Measurements from ENCODE around the gene VPS35L. TPM values are rescaled to one million over a fixed set of nuclear protein-coding genes. Genes with fewer than 3 reads are reported as not detected.

The VPS35L gene
- polyA plus RNA-seq, 4 donors = 15.1 to 53.4 (median 27.2) TPM

DNA sequence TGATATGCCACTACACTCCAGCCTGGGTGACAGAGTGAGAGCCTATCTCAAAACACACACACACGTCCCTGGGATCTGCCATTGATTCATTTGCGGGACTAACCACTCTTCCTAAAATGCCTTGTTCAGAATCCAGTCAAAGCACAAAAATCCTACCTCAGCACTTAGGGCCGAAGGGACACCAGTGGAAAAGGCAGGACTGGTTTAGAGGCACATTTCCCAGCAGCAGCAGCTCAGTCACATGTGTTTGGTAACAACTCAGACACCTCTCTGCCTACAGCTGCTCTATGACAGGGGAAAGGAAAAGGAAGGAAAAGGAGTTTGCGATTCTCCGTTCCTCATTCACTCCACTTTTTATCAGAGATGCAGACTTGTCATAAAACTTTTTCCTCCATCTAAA lies 150.3 kb downstream of the VPS35L start:
- no peak for DNase-seq
- no peak for FAIRE-seq
- Histone ChIP-seq H3K27me3 (ENCODE audit: control insufficient read depth in 3 of 3, insufficient read depth in 3 of 3, low read length in 3 of 3) (no peaks in the 10 kb centered on the region), H3K9me3 (ENCODE audit: control insufficient read depth in 2 of 2, insufficient read depth in 1 of 2, low read depth in 1 of 2, low read length in 1 of 2) (no peaks in the 10 kb centered on the region), H3K4me1 (ENCODE audit: control insufficient read depth in 3 of 3, insufficient read depth in 2 of 3, low read depth in 1 of 3, low read length in 2 of 3) (peaks cover 0 to 5% (median 0%) of the 10 kb centered on the region in 3 donors), H3K36me3 (ENCODE audit: control insufficient read depth in 3 of 3, insufficient read depth in 2 of 3, low read depth in 1 of 3, low read length in 3 of 3) (peaks cover 4 to 82% (median 7%) of the 10 kb centered on the region in 3 donors), H3K4me3 (ENCODE audit: low read depth in 1 of 3, low read length in 3 of 3) (no peak overlapping the region), H3K27ac (ENCODE audit: low read depth in 1 of 3, low read length in 2 of 3) (peak overlapping the region in 1 of 3 donors; percentile 24)
- WGBS, 3 donors = 85 to 92% (median 86%) methylated on average over 5 of the region's 5 CpGs

GRCh38 chr16:19706846-19707245 lies 151.3 kb downstream of the VPS35L start:
- WGBS, 3 donors = 95 to 98% (median 96%) methylated on average over 15 of the region's 15 CpGs
- peaks cover 3 to 89% (median 7%) of the 10 kb centered on the region in 3 donors for H3K36me3 ChIP-seq (ENCODE audit: control insufficient read depth in 3 of 3, insufficient read depth in 2 of 3, low read depth in 1 of 3, low read length in 3 of 3)
- H3K4me1 ChIP-seq (ENCODE audit: control insufficient read depth in 3 of 3, insufficient read depth in 2 of 3, low read depth in 1 of 3, low read length in 2 of 3) = peaks cover 0 to 12% (median 0%) of the 10 kb centered on the region in 3 donors

GRCh38 chr16:19707569-19708295 lies 152.2 kb downstream of the VPS35L start:
- FAIRE-seq = no peak
- no peak overlapping the region for H3K4me3 ChIP-seq (ENCODE audit: low read depth in 1 of 3, low read length in 3 of 3)
- 70 to 88% (median 82%) methylated on average over 20 to 22 of the region's 22 CpGs for WGBS, 3 donors
- H3K4me1 ChIP-seq (ENCODE audit: control insufficient read depth in 3 of 3, insufficient read depth in 2 of 3, low read depth in 1 of 3, low read length in 2 of 3) = peaks cover 0 to 12% (median 0%) of the 10 kb centered on the region in 3 donors
- H3K27me3 ChIP-seq (ENCODE audit: control insufficient read depth in 3 of 3, insufficient read depth in 3 of 3, low read length in 3 of 3) = no peaks in the 10 kb centered on the region
- H3K36me3 ChIP-seq (ENCODE audit: control insufficient read depth in 3 of 3, insufficient read depth in 2 of 3, low read depth in 1 of 3, low read length in 3 of 3) = peaks cover 0 to 89% (median 7%) of the 10 kb centered on the region in 3 donors
- no peaks in the 10 kb centered on the region for H3K9me3 ChIP-seq (ENCODE audit: control insufficient read depth in 2 of 2, insufficient read depth in 1 of 2, low read depth in 1 of 2, low read length in 1 of 2)
- no peak for DNase-seq
- no peak overlapping the region for H3K27ac ChIP-seq (ENCODE audit: low read depth in 1 of 3, low read length in 2 of 3)

More at GRCh38 chr16:19706846-19707245, 151.3 kb downstream of the VPS35L start:
- H3K9me3 ChIP-seq (ENCODE audit: control insufficient read depth in 2 of 2, insufficient read depth in 1 of 2, low read depth in 1 of 2, low read length in 1 of 2) = no peaks in the 10 kb centered on the region
- FAIRE-seq = no peak
- no peak for DNase-seq
- no peak overlapping the region for H3K27ac ChIP-seq (ENCODE audit: low read depth in 1 of 3, low read length in 2 of 3)
- H3K4me3 ChIP-seq (ENCODE audit: low read depth in 1 of 3, low read length in 3 of 3) = no peak overlapping the region
- no peaks in the 10 kb centered on the region for H3K27me3 ChIP-seq (ENCODE audit: control insufficient read depth in 3 of 3, insufficient read depth in 3 of 3, low read length in 3 of 3)

DNA sequence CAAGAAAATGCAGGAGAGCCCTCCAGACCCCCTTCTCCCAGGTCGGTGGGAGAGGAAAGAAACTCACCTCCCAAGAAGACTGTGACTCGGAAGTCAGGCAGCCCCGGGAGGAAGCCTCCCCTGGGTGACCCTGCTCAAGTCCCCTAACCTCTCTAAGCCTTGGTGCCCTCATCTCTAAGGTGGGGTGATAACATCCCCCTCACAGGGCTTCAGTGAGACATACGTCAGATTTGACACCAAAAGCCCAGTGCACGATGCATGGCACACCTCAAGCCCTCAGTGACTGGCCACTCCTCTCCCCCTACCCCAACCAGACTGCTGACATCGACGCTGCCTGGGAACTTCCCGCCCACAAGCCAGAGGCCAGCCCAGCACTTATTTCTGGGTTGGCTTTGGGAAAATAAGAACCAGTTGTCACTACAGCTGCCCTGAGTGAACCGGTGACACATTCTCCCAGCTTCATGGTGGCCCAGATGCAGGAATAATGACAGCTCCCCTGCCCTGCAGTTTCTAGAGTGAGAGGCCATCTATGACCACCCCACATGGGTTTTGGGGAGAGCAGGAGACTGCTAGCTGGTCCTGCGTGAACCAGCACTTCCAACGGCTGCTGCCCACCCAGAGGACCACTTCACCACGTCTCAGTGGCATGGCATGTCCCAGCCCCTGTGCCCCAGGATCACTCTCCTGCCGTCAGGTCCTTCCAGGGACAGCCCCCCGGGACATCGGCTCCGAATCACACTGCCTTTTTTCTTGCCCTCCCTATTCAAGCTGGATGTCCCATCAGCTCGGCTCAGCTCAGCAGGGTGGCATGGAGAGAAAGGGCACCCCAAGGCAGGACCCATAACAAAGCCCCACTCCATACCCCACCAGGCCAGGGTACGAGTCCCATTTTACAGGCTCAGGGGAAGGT lies 153.0 kb downstream of the VPS35L start:
- H3K4me1 ChIP-seq (ENCODE audit: control insufficient read depth in 3 of 3, insufficient read depth in 2 of 3, low read depth in 1 of 3, low read length in 2 of 3) = peaks cover 0 to 12% (median 0%) of the 10 kb centered on the region in 3 donors
- no peak overlapping the region for H3K4me3 ChIP-seq (ENCODE audit: low read depth in 1 of 3, low read length in 3 of 3)
- no peak overlapping the region for H3K27ac ChIP-seq (ENCODE audit: low read depth in 1 of 3, low read length in 2 of 3)
- peaks cover 0 to 88% (median 7%) of the 10 kb centered on the region in 3 donors for H3K36me3 ChIP-seq (ENCODE audit: control insufficient read depth in 3 of 3, insufficient read depth in 2 of 3, low read depth in 1 of 3, low read length in 3 of 3)
- no peak for DNase-seq
- WGBS, 3 donors = 80 to 90% (median 81%) methylated on average over 18 of the region's 18 CpGs
- no peaks in the 10 kb centered on the region for H3K27me3 ChIP-seq (ENCODE audit: control insufficient read depth in 3 of 3, insufficient read depth in 3 of 3, low read length in 3 of 3)
- no peaks in the 10 kb centered on the region for H3K9me3 ChIP-seq (ENCODE audit: control insufficient read depth in 2 of 2, insufficient read depth in 1 of 2, low read depth in 1 of 2, low read length in 1 of 2)
- no peak for FAIRE-seq

DNA sequence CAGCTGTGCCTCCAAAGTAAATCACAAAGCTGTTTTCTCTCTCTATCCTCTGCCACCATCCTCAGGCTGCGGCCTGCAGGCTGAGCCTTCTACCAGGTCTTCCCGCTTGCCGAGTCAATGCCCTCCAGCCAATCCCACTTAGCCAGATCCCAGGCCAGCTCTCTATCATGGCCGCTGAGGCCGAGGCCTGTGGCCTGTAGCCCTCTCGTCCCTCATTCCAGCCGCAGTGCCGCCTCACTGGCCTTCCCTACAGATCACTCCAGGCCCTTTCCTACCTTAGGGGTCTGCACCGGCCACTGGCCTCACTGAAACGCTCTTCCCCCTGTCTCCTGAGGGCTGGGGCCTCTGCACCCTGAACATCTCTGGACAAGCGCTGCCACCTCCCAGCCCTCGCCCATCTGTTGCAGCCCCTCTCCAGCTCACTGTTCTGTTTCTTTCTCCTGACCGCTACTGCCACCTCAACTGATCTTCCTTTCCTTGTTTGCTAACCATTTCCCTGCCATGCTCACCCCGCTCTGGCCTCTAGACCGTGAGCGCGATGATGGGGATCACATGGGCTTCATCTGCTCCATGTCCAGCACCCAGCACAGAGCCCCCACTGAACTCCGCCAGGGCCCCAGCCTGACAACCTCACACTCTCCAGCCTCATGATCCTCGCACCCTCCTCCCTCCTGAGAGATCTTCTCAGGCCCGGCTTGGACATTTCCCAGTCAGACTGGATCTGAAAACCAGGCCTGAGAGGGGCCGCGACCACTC lies 154.1 kb downstream of the VPS35L start:
- Histone ChIP-seq H3K36me3 (ENCODE audit: control insufficient read depth in 3 of 3, insufficient read depth in 2 of 3, low read depth in 1 of 3, low read length in 3 of 3) (peaks cover 7 to 85% (median 8%) of the 10 kb centered on the region in 3 donors), H3K4me1 (ENCODE audit: control insufficient read depth in 3 of 3, insufficient read depth in 2 of 3, low read depth in 1 of 3, low read length in 2 of 3) (peaks cover 0 to 12% (median 0%) of the 10 kb centered on the region in 3 donors), H3K4me3 (ENCODE audit: low read depth in 1 of 3, low read length in 3 of 3) (no peak overlapping the region), H3K27me3 (ENCODE audit: control insufficient read depth in 3 of 3, insufficient read depth in 3 of 3, low read length in 3 of 3) (no peaks in the 10 kb centered on the region), H3K9me3 (ENCODE audit: control insufficient read depth in 2 of 2, insufficient read depth in 1 of 2, low read depth in 1 of 2, low read length in 1 of 2) (no peaks in the 10 kb centered on the region), H3K27ac (ENCODE audit: low read depth in 1 of 3, low read length in 2 of 3) (no peak overlapping the region)
- WGBS, 3 donors = 94 to 97% (median 96%) methylated on average over 22 of the region's 22 CpGs
- no peak for FAIRE-seq
- DNase-seq = no peak

GRCh38 chr16:19710191-19710908 lies 154.8 kb downstream of the VPS35L start:
- FAIRE-seq = no peak
- H3K27ac ChIP-seq (ENCODE audit: low read depth in 1 of 3, low read length in 2 of 3) = peak overlapping the region in 1 of 3 donors; percentile 18
- H3K4me1 ChIP-seq (ENCODE audit: control insufficient read depth in 3 of 3, insufficient read depth in 2 of 3, low read depth in 1 of 3, low read length in 2 of 3) = peaks cover 0 to 12% (median 3%) of the 10 kb centered on the region in 3 donors
- no peak for DNase-seq
- H3K4me3 ChIP-seq (ENCODE audit: low read depth in 1 of 3, low read length in 3 of 3) = no peak overlapping the region
- no peaks in the 10 kb centered on the region for H3K27me3 ChIP-seq (ENCODE audit: control insufficient read depth in 3 of 3, insufficient read depth in 3 of 3, low read length in 3 of 3)
- 82 to 88% (median 85%) methylated on average over 23 of the region's 23 CpGs for WGBS, 3 donors
- H3K9me3 ChIP-seq (ENCODE audit: control insufficient read depth in 2 of 2, insufficient read depth in 1 of 2, low read depth in 1 of 2, low read length in 1 of 2) = no peaks in the 10 kb centered on the region
- peaks cover 4 to 80% (median 8%) of the 10 kb centered on the region in 3 donors for H3K36me3 ChIP-seq (ENCODE audit: control insufficient read depth in 3 of 3, insufficient read depth in 2 of 3, low read depth in 1 of 3, low read length in 3 of 3)

DNA sequence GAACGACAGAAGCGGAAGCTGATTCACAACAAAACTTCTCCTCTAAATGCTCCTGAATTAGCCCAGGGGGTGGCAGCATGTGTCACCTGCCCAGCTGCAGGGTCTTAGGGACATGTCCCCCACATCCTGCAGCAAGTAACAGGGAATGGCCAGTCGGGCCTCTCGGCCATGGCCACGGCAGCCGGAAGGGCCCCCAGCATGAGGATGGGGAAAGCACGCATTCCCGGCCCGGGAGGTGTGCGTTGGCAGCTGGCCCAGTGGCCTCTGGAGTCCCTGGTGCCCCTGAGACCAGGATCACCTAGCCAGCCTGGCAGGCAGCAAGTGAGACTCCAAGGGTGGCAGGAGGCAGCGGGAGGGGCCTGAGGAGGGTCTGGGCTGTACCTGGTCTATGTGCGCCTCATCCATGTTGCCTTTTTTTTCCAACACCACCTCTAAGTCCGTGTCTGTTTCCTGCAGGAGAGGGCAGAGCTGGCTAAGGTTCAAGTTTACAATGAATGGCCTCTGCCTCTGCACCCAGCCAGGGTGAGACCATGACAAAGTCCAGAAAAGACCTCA lies 155.6 kb downstream of the VPS35L start:
- no peak for FAIRE-seq
- H3K36me3 ChIP-seq (ENCODE audit: control insufficient read depth in 3 of 3, insufficient read depth in 2 of 3, low read depth in 1 of 3, low read length in 3 of 3) = peaks cover 4 to 75% (median 8%) of the 10 kb centered on the region in 3 donors
- no peaks in the 10 kb centered on the region for H3K27me3 ChIP-seq (ENCODE audit: control insufficient read depth in 3 of 3, insufficient read depth in 3 of 3, low read length in 3 of 3)
- peaks cover 3 to 17% (median 3%) of the 10 kb centered on the region in 3 donors for H3K4me1 ChIP-seq (ENCODE audit: control insufficient read depth in 3 of 3, insufficient read depth in 2 of 3, low read depth in 1 of 3, low read length in 2 of 3)
- peak overlapping the region in 1 of 3 donors; percentile 8 for H3K27ac ChIP-seq (ENCODE audit: low read depth in 1 of 3, low read length in 2 of 3)
- peak in 1 of 2 donors; percentile 21 for DNase-seq
- WGBS, 3 donors = 58 to 70% (median 66%) methylated on average over 12 to 13 of the region's 13 CpGs
- H3K4me3 ChIP-seq (ENCODE audit: low read depth in 1 of 3, low read length in 3 of 3) = no peak overlapping the region
- H3K9me3 ChIP-seq (ENCODE audit: control insufficient read depth in 2 of 2, insufficient read depth in 1 of 2, low read depth in 1 of 2, low read length in 1 of 2) = no peaks in the 10 kb centered on the region
